Liver (tissue), 9 donors: Measurements from ENCODE around the gene UNC45B. TPM values are rescaled to one million over a fixed set of nuclear protein-coding genes. Genes with fewer than 3 reads are reported as not detected.
"Not testable (repeated sequence)": the region's sequence is repeated elsewhere in the genome, so short reads cannot be mapped to it uniquely, and the experiment has no call there.

Source experiments
- DNase-seq: peaks from one replicate; pipeline ENCODE4 v3.0.0-alpha.2; 2017; ENCODE audit warnings: low spot score
- H3K27ac ChIP-seq, 2 donors: one replicate each; pipeline ENCODE4 v1.7.0; 2013; ENCODE audit warnings: inconsistent platforms in 2 of 2, low read length in 2 of 2, control low read depth in 1 of 2, low read depth in 1 of 2, mild to moderate bottlenecking in 1 of 2
- H3K27me3 ChIP-seq, 4 donors: one replicate each; pipeline versions ENCODE4 v1.6.1 to v1.7.0; 2013; ENCODE audit warnings: low read length in 3 of 4, inconsistent platforms in 1 of 4, mild to moderate bottlenecking in 1 of 4, moderate library complexity in 1 of 4; ENCODE audit not compliant: control insufficient read depth in 4 of 4, insufficient read depth in 4 of 4
- H3K36me3 ChIP-seq, 4 donors: one replicate each; pipeline versions ENCODE4 v1.6.1 to v1.7.0; 2013; ENCODE audit warnings: low read length in 3 of 4, mild to moderate bottlenecking in 3 of 4, low read depth in 1 of 4, moderate library complexity in 1 of 4; ENCODE audit not compliant: control insufficient read depth in 4 of 4, insufficient read depth in 3 of 4
- H3K4me1 ChIP-seq, 4 donors: one replicate each; pipeline versions ENCODE4 v1.6.1 to v1.7.0; 2013; ENCODE audit warnings: low read length in 3 of 4, mild to moderate bottlenecking in 3 of 4, moderate library complexity in 1 of 4; ENCODE audit not compliant: control insufficient read depth in 4 of 4, insufficient read depth in 4 of 4
- H3K4me3 ChIP-seq, 3 donors: one replicate each; pipeline versions ENCODE4 v1.6.1 to v1.7.0; 2013; ENCODE audit warnings: low read length in 3 of 3, control low read depth in 1 of 3, low read depth in 1 of 3, mild to moderate bottlenecking in 1 of 3
- H3K9ac ChIP-seq, 2 donors: one replicate each; pipeline ENCODE4 v1.7.0; 2013; ENCODE audit warnings: low read length in 2 of 2, mild to moderate bottlenecking in 2 of 2, moderate library complexity in 2 of 2, control low read depth in 1 of 2, low read depth in 1 of 2
- H3K9me3 ChIP-seq, 4 donors: one replicate each; pipeline versions ENCODE4 v1.6.1 to v1.7.0; 2013; ENCODE audit warnings: low read length in 3 of 4; ENCODE audit not compliant: control insufficient read depth in 4 of 4
- EGR1 ChIP-seq, 2 donors: IDR thresholded peaks; 2 replicates each; pipeline ENCODE4 v1.6.1; 2016 to 2018; ENCODE audit warnings: antibody characterized with exemption in 2 of 2, low read depth in 2 of 2
- FOXA1 ChIP-seq: IDR thresholded peaks from 2 replicates; pipeline ENCODE4 v1.6.1; 2016; ENCODE audit warnings: antibody characterized with exemption
- FOXA2 ChIP-seq: IDR thresholded peaks from 2 replicates; pipeline ENCODE4 v1.6.1; 2016; ENCODE audit warnings: antibody characterized with exemption
- GABPA ChIP-seq, 2 donors: IDR thresholded peaks in 1 of 2; conservative IDR thresholded peaks in 1 of 2; 2 replicates each; pipeline ENCODE4 v1.6.1; 2016; ENCODE audit warnings: antibody characterized with exemption in 2 of 2, mild to moderate bottlenecking in 1 of 2, moderate library complexity in 1 of 2
- HNF4A ChIP-seq, 2 donors: conservative IDR thresholded peaks; 2 replicates each; pipeline ENCODE4 v1.6.1; 2016; ENCODE audit warnings: antibody characterized with exemption in 2 of 2, mild to moderate bottlenecking in 2 of 2
- JUND ChIP-seq, 2 donors: IDR thresholded peaks; 2 replicates each; pipeline ENCODE4 v1.6.1; 2016; ENCODE audit warnings: antibody characterized with exemption in 2 of 2
- RAD21 ChIP-seq, 2 donors: IDR thresholded peaks; 2 replicates each; pipeline ENCODE4 v1.6.1; 2016; ENCODE audit warnings: antibody characterized with exemption in 2 of 2, mild to moderate bottlenecking in 2 of 2
- RXRA ChIP-seq, 2 donors: IDR thresholded peaks; 2 replicates each; pipeline ENCODE4 v1.6.1; 2017 to 2018; ENCODE audit warnings: antibody characterized with exemption in 2 of 2, mild to moderate bottlenecking in 1 of 2
- SP1 ChIP-seq: IDR thresholded peaks from 2 replicates; pipeline ENCODE4 v1.6.1; 2018; ENCODE audit warnings: antibody characterized with exemption, mild to moderate bottlenecking
- TAF1 ChIP-seq: conservative IDR thresholded peaks from 2 replicates; pipeline ENCODE4 v1.6.1; 2016; ENCODE audit warnings: antibody characterized with exemption, mild to moderate bottlenecking
- YY1 ChIP-seq: IDR thresholded peaks from 2 replicates; pipeline ENCODE4 v1.6.1; 2016; ENCODE audit warnings: antibody characterized with exemption, mild to moderate bottlenecking
- WGBS: extraction: QIAGEN DNeasy Blood & Tissue Kit; methylation state at CpG from one replicate; pipeline ENCODE4 v1.1.7; 2013; 5-methylcytosine and 5-hydroxymethylcytosine counted together
- polyA plus RNA-seq, 2 donors: library from polyadenylated mRNA; stranded (reverse) in 1 of 2; unstranded in 1 of 2; fragments of 200-250 nt in 1 of 2; fragments of >200 nt in 1 of 2; fragmentation: Nextera tagmentation in 1 of 2; extraction: Ambion mirVana in 1 of 2; gene quantifications; one replicate each; pipeline versions ENCODE4 v1.2.1 to v1.2.3, GENCODE V29; 2013 to 2015
- total RNA-seq, 2 donors: library from RNA; depleted of rRNA; stranded (reverse); fragments of >200 nt; gene quantifications; one replicate each; pipeline ENCODE4 v1.2.3, GENCODE V29; 2014
- TF ChIP-seq, protein P1 (sequence below): IDR thresholded peaks from 2 replicates; pipeline ENCODE4 v1.6.1; 2016; ENCODE audit warnings: antibody characterized with exemption
- TF ChIP-seq, protein P2 (sequence below): IDR thresholded peaks from 2 replicates; pipeline ENCODE4 v1.6.1; 2016; ENCODE audit warnings: antibody characterized with exemption
- donor health status: healthy.
- donor health status: healthy.
- donor health status: healthy.
- donor health status: healthy.
- donor health status: healthy.

Gene UNC45B
- total and polyA plus RNA-seq, 4 donors, result 0.02 to 0.09 TPM; not detected in 2

DNA sequence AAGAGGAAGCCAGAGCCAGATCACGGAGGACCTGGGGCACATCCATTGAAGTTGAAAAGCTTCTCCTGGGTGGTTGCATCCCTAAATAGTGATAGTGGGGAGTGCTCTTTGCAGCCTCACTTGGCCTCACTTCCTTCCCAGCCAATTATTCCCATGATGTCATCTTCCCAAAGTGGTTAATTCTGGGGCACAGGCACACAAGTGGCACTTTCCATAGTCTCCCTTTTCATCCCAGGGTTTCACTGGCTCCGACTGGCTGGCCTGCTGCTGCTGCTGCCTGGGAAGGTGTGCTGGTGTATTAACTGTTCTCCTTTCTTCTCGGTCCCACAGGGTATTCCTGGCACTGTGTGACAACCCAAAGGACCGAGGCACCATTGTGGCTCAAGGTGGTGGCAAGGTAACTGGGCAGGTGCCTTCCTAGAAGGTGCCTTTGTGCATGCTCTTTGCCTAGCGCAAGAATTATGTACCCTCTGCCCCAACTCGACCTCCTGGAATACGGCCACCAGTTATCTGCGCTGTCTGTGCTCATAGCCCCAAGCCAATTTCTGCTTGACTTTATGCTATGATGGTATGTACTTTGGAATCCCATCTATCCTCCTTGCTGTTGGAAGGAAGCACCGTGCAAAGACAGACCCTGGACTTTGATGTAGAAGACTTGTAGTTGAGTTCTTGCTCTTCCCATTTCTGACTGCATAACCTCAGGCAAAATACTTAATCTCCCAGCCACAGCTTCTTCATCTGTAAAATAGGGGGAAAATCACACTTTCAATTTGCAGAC, 28.2 kb downstream of the UNC45B start:
- Histone ChIP-seq H3K27me3 (no peaks in the 10 kb centered on the region), H3K9ac (no peak overlapping the region), H3K4me1 (peaks cover 0 to 2% (median 0%) of the 10 kb centered on the region in 4 donors), H3K36me3 (no peaks in the 10 kb centered on the region), H3K27ac (no peak overlapping the region), H3K9me3 (no peaks in the 10 kb centered on the region), H3K4me3 (no peak overlapping the region)
- WGBS, result 85% methylated on average over 9 of the region's 9 CpGs
- DNase-seq, result no peak
- TF ChIP-seq EGR1 (IDR thresholded peaks at IDR 0.05; ENCODE audit: low read depth in 2 of 2), result no peak
- no peak for TF ChIP-seq FOXA2
- TF ChIP-seq, protein P1, sequence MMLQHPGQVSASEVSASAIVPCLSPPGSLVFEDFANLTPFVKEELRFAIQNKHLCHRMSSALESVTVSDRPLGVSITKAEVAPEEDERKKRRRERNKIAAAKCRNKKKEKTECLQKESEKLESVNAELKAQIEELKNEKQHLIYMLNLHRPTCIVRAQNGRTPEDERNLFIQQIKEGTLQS, result no peak
- TF ChIP-seq RAD21 (IDR thresholded peaks at IDR 0.05), result no peak
- no peak for TF ChIP-seq GABPA (IDR thresholded peaks at IDR 0.05 in 1 of 2, conservative IDR thresholded peaks at IDR 0.05 in 1 of 2)

DNA sequence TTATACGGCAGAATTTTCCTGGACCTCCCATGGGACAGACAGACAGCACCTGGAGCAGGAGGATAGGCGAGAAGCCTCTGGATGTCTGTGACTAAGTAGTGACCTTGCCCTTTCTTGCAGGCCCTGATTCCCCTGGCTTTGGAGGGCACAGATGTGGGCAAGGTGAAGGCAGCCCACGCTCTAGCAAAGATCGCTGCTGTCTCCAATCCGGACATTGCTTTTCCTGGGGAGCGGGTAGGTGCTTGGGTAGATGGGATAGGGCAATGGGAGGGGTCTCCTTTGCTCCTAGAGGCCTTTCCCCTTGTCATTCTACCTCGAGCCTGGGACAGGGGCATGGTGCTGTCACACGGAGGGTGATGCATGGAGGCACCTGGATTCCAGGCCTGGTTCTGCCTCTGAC, 29.3 kb downstream of the UNC45B start:
- H3K27me3 ChIP-seq, result no peaks in the 10 kb centered on the region
- no peaks in the 10 kb centered on the region for H3K4me1 ChIP-seq
- WGBS, result 73% methylated on average over 8 of the region's 8 CpGs
- H3K9me3 ChIP-seq, result no peaks in the 10 kb centered on the region
- H3K36me3 ChIP-seq, result no peaks in the 10 kb centered on the region
- no peak for DNase-seq
- no peak overlapping the region for H3K4me3 ChIP-seq
- H3K9ac ChIP-seq, result no peak overlapping the region
- no peak overlapping the region for H3K27ac ChIP-seq
- no peak for TF ChIP-seq RXRA (IDR thresholded peaks at IDR 0.05)
- no peak for TF ChIP-seq TAF1
- TF ChIP-seq, protein P2, sequence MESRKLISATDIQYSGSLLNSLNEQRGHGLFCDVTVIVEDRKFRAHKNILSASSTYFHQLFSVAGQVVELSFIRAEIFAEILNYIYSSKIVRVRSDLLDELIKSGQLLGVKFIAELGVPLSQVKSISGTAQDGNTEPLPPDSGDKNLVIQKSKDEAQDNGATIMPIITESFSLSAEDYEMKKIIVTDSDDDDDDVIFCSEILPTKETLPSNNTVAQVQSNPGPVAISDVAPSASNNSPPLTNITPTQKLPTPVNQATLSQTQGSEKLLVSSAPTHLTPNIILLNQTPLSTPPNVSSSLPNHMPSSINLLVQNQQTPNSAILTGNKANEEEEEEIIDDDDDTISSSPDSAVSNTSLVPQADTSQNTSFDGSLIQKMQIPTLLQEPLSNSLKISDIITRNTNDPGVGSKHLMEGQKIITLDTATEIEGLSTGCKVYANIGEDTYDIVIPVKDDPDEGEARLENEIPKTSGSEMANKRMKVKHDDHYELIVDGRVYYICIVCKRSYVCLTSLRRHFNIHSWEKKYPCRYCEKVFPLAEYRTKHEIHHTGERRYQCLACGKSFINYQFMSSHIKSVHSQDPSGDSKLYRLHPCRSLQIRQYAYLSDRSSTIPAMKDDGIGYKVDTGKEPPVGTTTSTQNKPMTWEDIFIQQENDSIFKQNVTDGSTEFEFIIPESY, result no peak
- TF ChIP-seq JUND (IDR thresholded peaks at IDR 0.05), result no peak
- no peak for TF ChIP-seq HNF4A (conservative IDR thresholded peaks at IDR 0.05)
- TF ChIP-seq SP1, result no peak
- no peak for TF ChIP-seq FOXA1
- TF ChIP-seq RAD21 (IDR thresholded peaks at IDR 0.05), result no peak
- TF ChIP-seq YY1, result no peak

DNA sequence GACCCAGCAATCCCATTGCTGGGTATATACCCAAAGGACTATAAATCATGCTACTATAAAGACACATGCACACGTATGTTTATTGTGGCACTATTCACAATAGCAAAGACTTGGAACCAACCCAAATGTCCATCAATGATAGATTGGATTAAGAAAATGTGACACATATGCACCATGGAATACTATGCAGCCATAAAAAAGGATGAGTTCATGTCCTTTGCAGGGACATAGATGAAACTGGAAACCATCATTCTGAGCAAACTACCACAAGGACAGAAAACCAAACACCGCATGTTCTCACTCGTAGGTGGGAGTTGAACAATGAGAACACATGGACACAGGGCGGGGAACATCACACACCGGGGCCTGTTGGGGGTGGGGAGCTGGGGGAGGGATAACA, 31.8 kb downstream of the UNC45B start:
- DNase-seq, result not testable (repeated sequence)

More for the DNA sequence above, 31.8 kb downstream of the UNC45B start:
- not testable (repeated sequence) for H3K4me3 ChIP-seq, H3K9ac ChIP-seq, H3K27ac ChIP-seq, H3K27me3 ChIP-seq, H3K9me3 ChIP-seq, H3K4me1 ChIP-seq, H3K36me3 ChIP-seq
- 94% methylated on average over 5 of the region's 5 CpGs for WGBS
